T-helper 2 cell (primary cell): ENCODE results near the gene ELAVL1.
A peak's percentile ranks its signal among the peaks of the same experiment; 100 is the strongest.
"Not testable (repeated sequence)": the region's sequence is repeated elsewhere in the genome, so short reads cannot be mapped to it uniquely, and the experiment has no call there.

Source experiments
- DNase-seq, 5 experiments: peaks; one replicate each; pipeline versions ENCODE4 v3.0.0 to v3.0.0-alpha.2; 2012 to 2022

Gene ELAVL1

GRCh38 chr19:7920519-7921301, 84.7 kb downstream of the ELAVL1 start:
- DNase-seq: peak; percentile 92 to 100 (median 98)

GRCh38 chr19:7919610-7920518, 85.6 kb downstream of the ELAVL1 start, which contains the start of gene SNAPC2:
SNAPC2 (plus strand) TSS chr19:7920338; CDS start chr19:7920367, 29 bp downstream.
- DNase-seq: peak; percentile 92 to 97 (median 95)

GRCh38 chr19:7918615-7919421, 86.6 kb downstream of the ELAVL1 start:
- no peak for DNase-seq

GRCh38 chr19:7918062-7918614, 87.3 kb downstream of the ELAVL1 start:
- DNase-seq: not testable (repeated sequence)

- peak in 4 of 5 experiments; percentile 36 to 71 (median 44) for DNase-seq
Measured at GRCh38 chr19:7917267-7918061, 88.0 kb downstream of the ELAVL1 start.

GRCh38 chr19:7916955-7917266, 88.5 kb downstream of the ELAVL1 start:
- DNase-seq: no peak

GRCh38 chr19:7916103-7916954, 89.1 kb downstream of the ELAVL1 start:
- DNase-seq: peak; percentile 29 to 75 (median 47)

GRCh38 chr19:7915250-7916102, 90.0 kb downstream of the ELAVL1 start:
- no peak for DNase-seq

GRCh38 chr19:7914598-7915045, 90.8 kb downstream of the ELAVL1 start, which contains the start of gene TGFBR3L:
TGFBR3L (plus strand) TSS chr19:7914830.
- no peak for DNase-seq

- no peak for DNase-seq
Measured at GRCh38 chr19:7914099-7914498, 91.3 kb downstream of the ELAVL1 start.

- no peak for DNase-seq
Measured at GRCh38 chr19:7913652-7914051, 91.8 kb downstream of the ELAVL1 start.

GRCh38 chr19:7912697-7913564, 92.5 kb downstream of the ELAVL1 start:
- DNase-seq: no peak

GRCh38 chr19:7912144-7912696, 93.2 kb downstream of the ELAVL1 start:
- DNase-seq: no peak

- no peak for DNase-seq
Measured at GRCh38 chr19:7911508-7912143, 93.8 kb downstream of the ELAVL1 start.

GRCh38 chr19:7910321-7911161, 94.9 kb downstream of the ELAVL1 start:
- no peak for DNase-seq

GRCh38 chr19:7909471-7910067, 95.9 kb downstream of the ELAVL1 start:
- DNase-seq: no peak
